A673 (cell line): Measurements from ENCODE around the gene CSNK1D. TPM values are rescaled to one million over a fixed set of nuclear protein-coding genes. Genes with fewer than 3 reads are reported as not detected.

Source experiments
- BruUV-seq: library from RNA; stranded (reverse); fragments of 400-500 nt; replicated peaks from 2 replicates; lab custom pipeline; 2021; lab: Mats Ljungman, UMichigan
- CTCF ChIA-PET: fragments of 300-600 bp; sonication (Branson Sonifier 250); formaldehyde crosslinking; loops from one replicate; lab custom pipeline; 2022; ENCODE audit warnings: antibody characterized with exemption; lab: Charles Lee
- POLR2A ChIA-PET: fragments of 300-600 bp; sonication (Branson Sonifier 250); formaldehyde crosslinking; loops from one replicate; lab custom pipeline; 2022; ENCODE audit warnings: antibody characterized with exemption; ENCODE audit not compliant: low non-redundant PET; lab: Charles Lee
- DNase-seq: peaks from one replicate; pipeline ENCODE4 v3.0.0-alpha.2; 2015; ENCODE audit warnings: low spot score
- H3K27ac ChIP-seq: fragments of 200-600 bp; sonication (generic); 2 replicates; pipeline ENCODE4 v1.5.1; 2016; ENCODE audit warnings: mixed run types, low read depth, mild to moderate bottlenecking, mixed read lengths, antibody characterized with exemption, low read length; ENCODE audit not compliant: poor library complexity, severe bottlenecking
- H3K27me3 ChIP-seq: fragments of 200-600 bp; sonication (generic); replicated peaks from 2 replicates; pipeline ENCODE4 v1.6.1; 2017; ENCODE audit warnings: mixed run types, low read depth, mild to moderate bottlenecking, mixed read lengths, antibody characterized with exemption, low read length; ENCODE audit not compliant: insufficient read depth, poor library complexity
- H3K36me3 ChIP-seq: fragments of 200-600 bp; sonication (generic); 2 replicates; pipeline ENCODE4 v1.6.1; 2016; ENCODE audit warnings: mixed run types, mild to moderate bottlenecking, mixed read lengths, antibody characterized with exemption, low read length; ENCODE audit not compliant: insufficient read depth, poor library complexity, severe bottlenecking
- H3K4me1 ChIP-seq: fragments of 200-600 bp; sonication (generic); 2 replicates; pipeline ENCODE4 v1.6.1; 2017; ENCODE audit warnings: mixed run types, mild to moderate bottlenecking, mixed read lengths, antibody characterized with exemption, low read length; ENCODE audit not compliant: insufficient read depth, poor library complexity, severe bottlenecking
- H3K4me3 ChIP-seq: fragments of 200-600 bp; sonication (generic); 2 replicates; pipeline ENCODE4 v1.5.1; 2016; ENCODE audit warnings: low read depth, mixed run types, mild to moderate bottlenecking, mixed read lengths, low read length; ENCODE audit not compliant: poor library complexity, severe bottlenecking
- H3K9me3 ChIP-seq: fragments of 200-600 bp; sonication (generic); 2 replicates; pipeline ENCODE4 v1.6.1; 2016; ENCODE audit warnings: mixed run types, low read depth, mild to moderate bottlenecking, mixed read lengths, antibody characterized with exemption, low read length; ENCODE audit not compliant: poor library complexity, severe bottlenecking
- CTCF ChIP-seq: fragments of 300-800, 200-600 bp; sonication (generic); conservative IDR thresholded peaks from 2 replicates; pipeline ENCODE4 v1.5.1; 2017; ENCODE audit warnings: low read depth, mild to moderate bottlenecking, antibody characterized with exemption, low read length, moderate library complexity, mixed read lengths
- EZH2 ChIP-seq: fragments of 200-600 bp; sonication (generic); IDR thresholded peaks from 2 replicates; pipeline ENCODE4 v1.6.1; 2017; ENCODE audit warnings: borderline replicate concordance, low read depth, mild to moderate bottlenecking, mixed read lengths, antibody characterized with exemption, low read length; ENCODE audit not compliant: poor library complexity, severe bottlenecking
- intact Hi-C: fragments of 100-400 bp; cut with micrococcal nuclease; formaldehyde crosslinking; loops from one replicate; pipeline ENCODE4 v1.10.0; 2022; ENCODE audit not compliant: unreplicated experiment
- total RNA-seq: library from RNA; stranded (reverse); gene quantifications from 2 replicates; pipeline ENCODE4 v1.2.3, GENCODE V29; 2021

CSNK1D gene
- total RNA-seq, 1 experiment from 2014 or later = 150 TPM

DNA sequence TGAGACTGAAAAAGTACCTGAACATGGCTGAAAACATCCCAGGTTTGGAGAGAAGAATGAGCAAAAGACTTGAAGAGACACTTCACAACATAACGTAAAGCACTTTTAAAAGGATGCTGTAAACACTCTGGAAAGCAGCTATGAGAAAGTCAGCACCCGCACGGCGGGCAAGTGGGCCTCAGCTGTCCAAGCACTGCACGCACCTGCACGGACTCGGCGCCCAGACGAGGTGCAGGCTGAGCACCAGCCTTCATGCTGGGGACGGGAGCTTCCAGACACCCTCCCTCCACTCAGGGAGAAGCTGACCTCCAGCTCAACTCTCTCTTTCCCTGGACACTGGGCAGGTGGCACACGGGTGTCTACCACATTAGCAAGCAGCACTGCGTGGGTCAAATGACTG is 74.0 kb downstream of the CSNK1D start:
- H3K9me3 ChIP-seq = no peaks in the 10 kb centered on the region
- TF ChIP-seq CTCF (no peak), EZH2 (no peak)
- no peaks in the 10 kb centered on the region for H3K4me1 ChIP-seq
- no peak overlapping the region for H3K4me3 ChIP-seq
- intact Hi-C loops = no loop called here
- BruUV-seq = no TSS peak
- no peaks in the 10 kb centered on the region for H3K27me3 ChIP-seq
- ChIA-PET CTCF (no interaction called here), POLR2A (interaction anchor here (0.7 kb wide), 1 partner anchor 488 kb away, joined by 5 read pairs; no protein-coding TSS in a partner anchor)
- no peak overlapping the region for H3K27ac ChIP-seq
- H3K36me3 ChIP-seq = peaks cover 15% of the 10 kb centered on the region
- DNase-seq = no peak

DNA sequence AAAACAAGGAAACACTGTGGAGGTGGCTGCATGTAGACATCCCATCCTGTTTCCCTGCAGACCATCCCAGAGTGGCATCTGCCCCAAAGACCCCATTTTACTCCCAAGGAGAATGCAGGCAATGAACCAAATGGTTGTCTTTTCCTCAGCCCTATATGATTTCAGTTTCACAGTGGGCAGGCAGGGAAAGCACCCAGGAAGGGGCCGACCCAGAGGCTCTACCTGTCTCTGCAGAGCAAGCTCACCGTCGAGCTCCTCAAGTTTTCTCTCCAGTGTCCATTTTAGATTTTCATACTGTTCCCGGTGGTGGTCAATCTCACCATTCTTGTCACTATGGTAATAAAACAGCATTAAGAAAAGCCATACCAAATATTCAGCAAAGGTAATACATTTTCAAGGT is 75.4 kb downstream of the CSNK1D start:
- H3K4me1 ChIP-seq = no peaks in the 10 kb centered on the region
- H3K4me3 ChIP-seq = no peak overlapping the region
- H3K9me3 ChIP-seq = no peaks in the 10 kb centered on the region
- ChIA-PET CTCF (no interaction called here), POLR2A (no interaction called here)
- H3K27ac ChIP-seq = no peak overlapping the region
- no peaks in the 10 kb centered on the region for H3K27me3 ChIP-seq
- no TSS peak for BruUV-seq
- peaks cover 22% of the 10 kb centered on the region for H3K36me3 ChIP-seq
- no peak for TF ChIP-seq EZH2
- TF ChIP-seq CTCF = no peak
- intact Hi-C loops = no loop called here
- no peak for DNase-seq

DNA sequence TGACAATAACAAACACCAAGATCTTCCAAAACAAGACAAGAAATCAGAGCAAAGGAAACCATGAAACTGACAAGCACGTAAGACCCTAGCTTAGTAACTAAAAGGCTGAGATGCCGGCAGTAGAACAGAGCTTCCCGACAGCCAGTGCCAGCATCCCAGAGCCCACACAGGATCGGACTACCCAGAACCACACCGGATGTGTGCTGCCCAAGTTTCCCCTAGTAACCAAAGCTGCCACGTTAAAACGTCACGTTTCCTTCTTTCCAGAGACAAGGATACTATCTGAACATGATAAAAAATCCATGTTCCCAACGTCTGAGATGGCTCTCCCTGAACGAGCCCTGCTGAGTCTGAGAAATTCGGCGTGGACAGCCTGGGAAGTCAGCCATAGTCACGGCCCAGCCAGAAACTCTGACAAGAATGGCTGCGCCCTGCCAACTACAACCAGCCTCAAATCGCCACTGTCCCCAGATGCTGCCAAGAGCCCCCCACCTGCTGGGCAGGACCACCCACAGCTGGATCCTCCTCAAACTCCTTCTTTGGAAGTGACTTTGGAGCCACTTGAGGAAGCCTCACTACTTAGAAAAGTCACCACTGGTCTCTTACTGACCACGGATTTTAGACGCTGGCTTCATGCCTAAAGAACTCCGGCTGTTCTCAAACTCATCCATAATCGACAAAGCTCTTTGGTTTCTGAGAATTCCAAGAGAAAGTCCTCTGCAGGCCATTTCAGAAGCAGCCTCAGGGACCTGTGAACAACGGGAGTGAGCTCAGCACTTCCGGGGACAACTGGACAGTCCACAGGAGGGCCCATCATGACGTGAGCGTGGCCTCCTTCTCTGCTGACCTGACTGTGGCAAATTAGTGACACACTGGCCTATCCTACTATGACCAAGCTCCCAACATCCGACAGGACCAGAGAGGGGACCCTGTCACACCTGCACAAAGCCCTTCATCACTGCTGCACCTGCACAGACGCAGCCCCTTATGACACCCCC is 77.5 kb downstream of the CSNK1D start:
- H3K27me3 ChIP-seq = no peaks in the 10 kb centered on the region
- TF ChIP-seq EZH2 (no peak), CTCF (no peak)
- H3K27ac ChIP-seq = no peak overlapping the region
- no peaks in the 10 kb centered on the region for H3K4me1 ChIP-seq
- no peak overlapping the region for H3K4me3 ChIP-seq
- H3K9me3 ChIP-seq = no peaks in the 10 kb centered on the region
- intact Hi-C loops = no loop called here
- DNase-seq = no peak
- H3K36me3 ChIP-seq = peaks cover 22% of the 10 kb centered on the region
- CTCF ChIA-PET = no interaction called here
- no TSS peak for BruUV-seq
- POLR2A ChIA-PET = no interaction called here
